ENCODE measurements around the gene MED14.

MED14 gene

DNA sequence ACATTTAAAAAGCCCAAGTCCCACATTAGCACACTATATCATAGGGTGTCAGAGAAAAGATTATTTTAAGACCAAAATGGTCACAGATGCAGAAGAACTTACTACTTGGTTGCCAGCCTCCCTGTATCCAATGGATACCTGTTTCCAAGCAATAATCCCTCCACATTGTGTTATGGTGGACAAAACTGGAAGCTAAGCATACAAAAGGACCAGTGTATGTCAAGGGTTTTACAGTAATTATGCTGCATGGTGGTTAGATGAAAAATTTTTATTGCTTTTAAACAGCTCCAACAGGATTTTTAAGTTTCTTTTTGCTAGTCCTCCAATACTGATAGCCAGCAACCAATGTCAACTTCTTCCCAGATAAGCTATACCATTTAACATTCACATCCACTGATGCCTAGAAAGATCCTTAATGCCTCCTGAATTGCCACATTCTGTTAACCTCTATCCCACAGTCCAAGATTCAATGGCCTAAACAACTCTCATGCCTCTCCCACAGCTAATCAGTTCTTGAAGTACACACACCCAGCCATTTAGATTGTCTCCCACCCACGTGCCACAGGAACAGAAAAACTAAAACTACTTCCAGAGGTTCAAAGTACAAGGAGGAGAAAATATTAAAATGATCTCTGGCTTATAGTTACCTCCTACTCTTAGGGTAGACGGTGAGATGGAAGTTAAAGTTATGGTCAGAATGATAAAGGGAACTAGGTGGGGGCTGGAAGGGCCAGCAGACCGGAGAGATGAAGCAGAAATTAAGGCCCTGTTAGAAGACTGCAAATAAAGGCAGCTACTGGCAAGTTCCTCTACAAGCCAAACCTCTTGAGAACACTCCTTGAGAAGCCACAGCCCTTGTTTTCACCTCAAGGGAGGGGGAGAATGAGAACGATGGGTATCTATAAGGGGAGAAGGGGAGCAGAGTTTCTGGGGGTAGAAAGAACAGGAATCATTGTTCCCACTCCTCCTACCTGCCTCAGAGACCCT is 5.5 kb downstream of the MED14 start:
- peak overlapping the region; percentile 20 for H3K27ac ChIP-seq (ENCODE audit: low read depth, low read length)
- H3K4me3 ChIP-seq (ENCODE audit: low read depth in 1 of 2, low read length in 2 of 2), result peak overlapping the region; percentile 50 to 54
- peaks cover 13 to 19% of the 10 kb centered on the region in 2 donors for H3K4me1 ChIP-seq (ENCODE audit: control insufficient read depth in 1 of 2, insufficient read depth in 2 of 2, low read length in 2 of 2)
- no peaks in the 10 kb centered on the region for H3K27me3 ChIP-seq (ENCODE audit: control insufficient read depth in 1 of 2, insufficient read depth in 2 of 2, low read length in 2 of 2)
- peak overlapping the region; percentile 18 to 25 for H3K9ac ChIP-seq (ENCODE audit: low read depth in 1 of 2, low read length in 2 of 2)
- H3K9me3 ChIP-seq (ENCODE audit: control insufficient read depth in 1 of 2, low read length in 2 of 2), result no peaks in the 10 kb centered on the region
- H3K36me3 ChIP-seq (ENCODE audit: control insufficient read depth in 1 of 2, insufficient read depth in 2 of 2, low read length in 2 of 2), result peaks cover 0 to 10% of the 10 kb centered on the region in 2 donors

DNA sequence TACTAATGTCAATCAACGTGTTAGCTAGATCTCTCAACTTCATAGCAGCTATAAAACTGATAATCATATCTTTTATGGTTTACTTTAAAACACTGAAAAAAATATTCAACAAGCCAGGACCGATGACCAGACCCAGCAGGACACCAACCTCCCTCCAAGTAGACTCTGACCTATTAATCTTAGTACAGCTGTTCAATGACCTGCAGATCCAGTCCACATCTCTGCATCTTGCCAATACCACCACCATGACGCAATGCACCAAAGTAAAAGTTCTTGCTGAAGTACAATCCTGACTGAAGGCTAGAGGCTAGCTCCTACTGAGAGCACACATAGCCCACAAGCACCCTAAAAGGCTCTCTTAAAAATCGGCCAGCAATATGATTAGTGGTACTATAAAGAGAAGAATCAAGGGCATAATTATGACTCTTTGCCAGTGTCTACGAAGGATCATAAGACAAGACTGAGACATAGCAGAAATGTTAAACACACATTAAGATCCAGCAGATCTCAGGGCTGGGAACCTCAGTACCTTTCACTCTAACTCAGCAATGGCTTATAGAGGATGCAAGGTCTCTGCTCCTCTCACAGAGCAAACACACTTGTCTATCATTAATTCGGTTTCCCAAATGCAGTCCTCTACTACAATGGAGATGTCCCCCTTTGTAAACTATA is 7.6 kb downstream of the MED14 start:
- no peak overlapping the region for H3K27ac ChIP-seq (ENCODE audit: low read depth, low read length)
- no peak overlapping the region for H3K9ac ChIP-seq (ENCODE audit: low read depth in 1 of 2, low read length in 2 of 2)
- H3K36me3 ChIP-seq (ENCODE audit: control insufficient read depth in 1 of 2, insufficient read depth in 2 of 2, low read length in 2 of 2), result peaks cover 0 to 10% of the 10 kb centered on the region in 2 donors
- peak overlapping the region in 1 of 2 donors; percentile 35 for H3K4me3 ChIP-seq (ENCODE audit: low read depth in 1 of 2, low read length in 2 of 2)
- peaks cover 8 to 19% of the 10 kb centered on the region in 2 donors for H3K4me1 ChIP-seq (ENCODE audit: control insufficient read depth in 1 of 2, insufficient read depth in 2 of 2, low read length in 2 of 2)
- no peaks in the 10 kb centered on the region for H3K9me3 ChIP-seq (ENCODE audit: control insufficient read depth in 1 of 2, low read length in 2 of 2)
- H3K27me3 ChIP-seq (ENCODE audit: control insufficient read depth in 1 of 2, insufficient read depth in 2 of 2, low read length in 2 of 2), result no peaks in the 10 kb centered on the region

DNA sequence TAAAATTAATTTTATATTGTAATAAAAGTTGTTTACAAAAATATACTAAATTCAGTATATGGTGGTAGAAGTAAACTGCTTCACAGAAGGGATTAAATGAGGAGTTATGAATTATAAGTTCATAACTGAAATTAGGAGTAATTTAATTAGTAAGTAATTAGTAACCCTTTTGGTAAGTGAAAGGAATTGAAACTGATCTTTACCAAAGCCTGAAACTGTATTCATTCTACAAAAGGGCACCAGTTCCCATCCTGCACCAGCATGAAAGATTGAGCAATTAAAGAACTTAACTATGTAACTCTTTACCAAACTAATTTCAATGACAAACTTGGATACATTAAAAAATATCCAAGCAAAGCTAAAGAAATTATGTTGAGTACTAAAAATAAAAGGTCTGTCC is 8.2 kb downstream of the MED14 start:
- Histone ChIP-seq H3K27ac (ENCODE audit: low read depth, low read length) (no peak overlapping the region), H3K4me3 (ENCODE audit: low read depth in 1 of 2, low read length in 2 of 2) (no peak overlapping the region), H3K36me3 (ENCODE audit: control insufficient read depth in 1 of 2, insufficient read depth in 2 of 2, low read length in 2 of 2) (peaks cover 0 to 10% of the 10 kb centered on the region in 2 donors), H3K27me3 (ENCODE audit: control insufficient read depth in 1 of 2, insufficient read depth in 2 of 2, low read length in 2 of 2) (no peaks in the 10 kb centered on the region), H3K4me1 (ENCODE audit: control insufficient read depth in 1 of 2, insufficient read depth in 2 of 2, low read length in 2 of 2) (peaks cover 8 to 19% of the 10 kb centered on the region in 2 donors), H3K9ac (ENCODE audit: low read depth in 1 of 2, low read length in 2 of 2) (no peak overlapping the region), H3K9me3 (ENCODE audit: control insufficient read depth in 1 of 2, low read length in 2 of 2) (no peaks in the 10 kb centered on the region)

DNA sequence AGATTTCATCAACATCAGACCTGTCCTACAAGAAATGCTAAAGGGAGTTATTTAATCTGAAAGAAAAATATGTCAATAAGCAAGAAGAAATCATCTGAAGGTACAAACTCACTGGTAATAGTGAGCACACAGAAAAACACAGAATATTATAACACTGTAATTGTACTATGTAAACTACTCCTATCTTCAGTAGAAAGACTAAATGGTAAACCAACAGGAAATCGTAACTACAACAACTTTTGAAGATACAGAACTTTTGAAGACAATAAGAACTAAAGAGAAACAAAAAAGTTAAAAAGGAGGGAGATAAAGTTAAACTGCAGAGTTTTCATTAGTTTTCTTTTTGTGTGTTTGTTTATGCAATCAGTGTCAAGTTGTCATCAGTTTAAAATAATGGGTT is 12.4 kb downstream of the MED14 start:
- Histone ChIP-seq H3K9ac (ENCODE audit: low read depth in 1 of 2, low read length in 2 of 2) (no peak overlapping the region), H3K9me3 (ENCODE audit: control insufficient read depth in 1 of 2, low read length in 2 of 2) (no peaks in the 10 kb centered on the region), H3K36me3 (ENCODE audit: control insufficient read depth in 1 of 2, insufficient read depth in 2 of 2, low read length in 2 of 2) (peaks cover 4 to 8% of the 10 kb centered on the region in 2 donors), H3K4me1 (ENCODE audit: control insufficient read depth in 1 of 2, insufficient read depth in 2 of 2, low read length in 2 of 2) (peaks cover 8% of the 10 kb centered on the region in 2 donors), H3K27ac (ENCODE audit: low read depth, low read length) (no peak overlapping the region), H3K27me3 (ENCODE audit: control insufficient read depth in 1 of 2, insufficient read depth in 2 of 2, low read length in 2 of 2) (no peaks in the 10 kb centered on the region), H3K4me3 (ENCODE audit: low read depth in 1 of 2, low read length in 2 of 2) (no peak overlapping the region)

DNA sequence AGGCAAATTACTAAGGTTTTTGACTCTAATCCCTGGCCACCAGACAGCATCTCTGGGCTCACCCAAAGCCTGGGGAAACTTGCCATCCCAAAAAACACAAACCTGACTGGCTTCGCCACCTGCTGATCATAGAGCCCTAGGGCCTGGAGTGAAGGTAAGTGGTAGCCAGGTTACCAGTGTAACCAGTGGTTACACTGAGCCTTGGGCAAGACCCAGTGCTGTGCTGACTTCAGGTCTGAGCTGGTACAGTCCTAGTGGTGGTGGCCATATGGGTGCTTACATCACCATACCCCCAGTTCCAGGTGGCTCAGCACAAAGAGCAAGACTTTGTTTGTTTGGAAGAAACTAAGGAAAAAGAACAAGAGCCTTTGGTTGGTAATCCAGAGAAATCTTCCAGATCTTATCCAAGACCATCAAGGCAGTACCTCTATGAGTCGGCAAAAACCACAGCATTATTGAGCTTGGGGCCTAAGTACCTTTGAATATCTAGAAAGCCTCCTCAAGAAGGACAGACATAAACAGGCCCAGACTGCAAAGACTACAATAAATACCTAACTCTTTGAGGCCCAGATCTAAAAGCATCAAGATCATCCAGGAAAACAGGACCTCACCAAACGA is 13.7 kb downstream of the MED14 start:
- H3K9me3 ChIP-seq (ENCODE audit: control insufficient read depth in 1 of 2, low read length in 2 of 2), result no peaks in the 10 kb centered on the region
- no peak overlapping the region for H3K27ac ChIP-seq (ENCODE audit: low read depth, low read length)
- no peak overlapping the region for H3K4me3 ChIP-seq (ENCODE audit: low read depth in 1 of 2, low read length in 2 of 2)
- H3K27me3 ChIP-seq (ENCODE audit: control insufficient read depth in 1 of 2, insufficient read depth in 2 of 2, low read length in 2 of 2), result no peaks in the 10 kb centered on the region
- peaks cover 4 to 7% of the 10 kb centered on the region in 2 donors for H3K36me3 ChIP-seq (ENCODE audit: control insufficient read depth in 1 of 2, insufficient read depth in 2 of 2, low read length in 2 of 2)
- H3K4me1 ChIP-seq (ENCODE audit: control insufficient read depth in 1 of 2, insufficient read depth in 2 of 2, low read length in 2 of 2), result peaks cover 4 to 6% of the 10 kb centered on the region in 2 donors
- H3K9ac ChIP-seq (ENCODE audit: low read depth in 1 of 2, low read length in 2 of 2), result no peak overlapping the region

DNA sequence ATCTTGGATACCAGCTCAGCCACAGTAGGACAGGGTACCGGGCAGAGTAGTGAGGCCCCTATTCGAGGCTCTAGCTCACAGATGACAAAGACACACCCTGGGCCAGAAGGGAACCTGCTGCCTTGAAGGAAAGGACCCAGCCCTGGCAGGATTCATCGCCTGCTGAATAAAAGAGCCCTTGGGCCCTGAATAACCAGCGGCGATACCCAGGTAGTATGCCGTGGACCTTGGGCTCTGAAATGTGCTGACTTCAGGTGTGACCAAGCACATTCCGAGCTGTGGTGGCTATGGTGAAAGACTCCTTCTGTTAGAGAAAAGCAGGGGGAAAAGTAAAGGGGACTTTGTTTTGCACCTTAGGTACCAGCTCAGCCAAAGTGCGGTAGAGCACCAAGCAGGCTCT is 14.6 kb downstream of the MED14 start:
- Histone ChIP-seq H3K27ac (ENCODE audit: low read depth, low read length) (no peak overlapping the region), H3K4me1 (ENCODE audit: control insufficient read depth in 1 of 2, insufficient read depth in 2 of 2, low read length in 2 of 2) (peaks cover 4 to 6% of the 10 kb centered on the region in 2 donors), H3K9ac (ENCODE audit: low read depth in 1 of 2, low read length in 2 of 2) (no peak overlapping the region), H3K4me3 (ENCODE audit: low read depth in 1 of 2, low read length in 2 of 2) (no peak overlapping the region), H3K36me3 (ENCODE audit: control insufficient read depth in 1 of 2, insufficient read depth in 2 of 2, low read length in 2 of 2) (peaks cover 0 to 4% of the 10 kb centered on the region in 2 donors), H3K27me3 (ENCODE audit: control insufficient read depth in 1 of 2, insufficient read depth in 2 of 2, low read length in 2 of 2) (no peaks in the 10 kb centered on the region), H3K9me3 (ENCODE audit: control insufficient read depth in 1 of 2, low read length in 2 of 2) (no peaks in the 10 kb centered on the region)

DNA sequence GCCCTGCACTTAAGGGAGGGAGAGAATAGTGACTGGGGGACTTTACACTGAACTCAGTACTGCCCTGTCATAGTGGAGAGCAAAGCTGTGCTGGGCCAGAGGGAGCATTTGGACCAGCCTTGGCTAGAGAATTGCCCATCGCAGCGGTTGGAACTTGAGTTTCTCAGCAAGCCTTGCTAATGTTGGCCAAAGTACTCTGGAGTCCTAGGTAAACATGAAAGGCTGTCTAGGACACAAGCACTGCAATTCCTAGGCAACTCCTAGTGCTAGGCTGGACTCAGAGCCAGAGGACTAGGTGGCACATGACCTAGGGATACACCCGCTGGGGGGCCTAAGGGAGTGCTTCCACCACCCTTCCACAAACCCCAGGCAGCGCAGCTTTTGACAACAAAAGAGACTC is 15.0 kb downstream of the MED14 start:
- Histone ChIP-seq H3K9ac (ENCODE audit: low read depth in 1 of 2, low read length in 2 of 2) (no peak overlapping the region), H3K36me3 (ENCODE audit: control insufficient read depth in 1 of 2, insufficient read depth in 2 of 2, low read length in 2 of 2) (peaks cover 0 to 4% of the 10 kb centered on the region in 2 donors), H3K27me3 (ENCODE audit: control insufficient read depth in 1 of 2, insufficient read depth in 2 of 2, low read length in 2 of 2) (no peaks in the 10 kb centered on the region), H3K9me3 (ENCODE audit: control insufficient read depth in 1 of 2, low read length in 2 of 2) (no peaks in the 10 kb centered on the region), H3K4me3 (ENCODE audit: low read depth in 1 of 2, low read length in 2 of 2) (no peak overlapping the region), H3K4me1 (ENCODE audit: control insufficient read depth in 1 of 2, insufficient read depth in 2 of 2, low read length in 2 of 2) (peaks cover 4 to 6% of the 10 kb centered on the region in 2 donors), H3K27ac (ENCODE audit: low read depth, low read length) (no peak overlapping the region)

DNA sequence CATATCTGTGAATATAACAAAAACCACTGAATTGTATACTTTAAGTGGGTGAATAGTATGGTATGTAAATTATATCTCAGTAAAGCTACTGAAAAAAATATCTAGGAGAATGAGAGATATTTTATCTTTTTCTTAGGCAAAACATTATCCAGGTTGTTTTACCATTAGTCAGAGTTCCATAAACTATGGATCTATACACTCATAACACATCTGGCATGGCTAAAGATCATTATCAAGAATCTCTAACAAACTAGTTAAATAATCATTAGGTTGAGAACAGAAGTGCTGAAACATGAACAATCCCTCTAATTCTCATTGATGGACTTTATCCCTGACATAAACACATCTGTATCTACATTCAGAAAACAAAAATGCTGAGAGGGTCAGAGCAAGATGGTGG is 15.6 kb downstream of the MED14 start:
- no peaks in the 10 kb centered on the region for H3K9me3 ChIP-seq (ENCODE audit: control insufficient read depth in 1 of 2, low read length in 2 of 2)
- no peaks in the 10 kb centered on the region for H3K27me3 ChIP-seq (ENCODE audit: control insufficient read depth in 1 of 2, insufficient read depth in 2 of 2, low read length in 2 of 2)
- H3K4me1 ChIP-seq (ENCODE audit: control insufficient read depth in 1 of 2, insufficient read depth in 2 of 2, low read length in 2 of 2), result peaks cover 4 to 6% of the 10 kb centered on the region in 2 donors
- peaks cover 0 to 4% of the 10 kb centered on the region in 2 donors for H3K36me3 ChIP-seq (ENCODE audit: control insufficient read depth in 1 of 2, insufficient read depth in 2 of 2, low read length in 2 of 2)
- no peak overlapping the region for H3K27ac ChIP-seq (ENCODE audit: low read depth, low read length)
- H3K9ac ChIP-seq (ENCODE audit: low read depth in 1 of 2, low read length in 2 of 2), result no peak overlapping the region
- H3K4me3 ChIP-seq (ENCODE audit: low read depth in 1 of 2, low read length in 2 of 2), result no peak overlapping the region

DNA sequence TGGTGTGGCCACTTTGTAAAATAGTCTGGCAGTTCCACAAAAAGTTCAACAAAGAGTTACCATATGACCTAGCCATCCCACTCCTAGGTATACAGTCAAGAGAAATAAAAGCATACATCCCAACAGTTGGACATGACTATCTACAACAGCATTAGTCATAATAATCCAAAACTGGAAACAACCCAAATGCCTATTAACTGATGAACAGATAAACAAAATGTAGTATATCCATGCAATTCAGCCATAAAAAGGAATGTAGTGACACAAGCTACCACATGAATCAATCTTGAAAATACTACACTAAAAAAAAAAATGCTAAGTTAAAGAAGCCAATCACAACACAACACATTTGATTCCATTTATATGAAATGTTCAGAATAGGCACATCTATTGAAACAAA is 16.1 kb downstream of the MED14 start:
- Histone ChIP-seq H3K4me1 (ENCODE audit: control insufficient read depth in 1 of 2, insufficient read depth in 2 of 2, low read length in 2 of 2) (peaks cover 4 to 6% of the 10 kb centered on the region in 2 donors), H3K9ac (ENCODE audit: low read depth in 1 of 2, low read length in 2 of 2) (no peak overlapping the region), H3K4me3 (ENCODE audit: low read depth in 1 of 2, low read length in 2 of 2) (no peak overlapping the region), H3K27me3 (ENCODE audit: control insufficient read depth in 1 of 2, insufficient read depth in 2 of 2, low read length in 2 of 2) (no peaks in the 10 kb centered on the region), H3K9me3 (ENCODE audit: control insufficient read depth in 1 of 2, low read length in 2 of 2) (no peaks in the 10 kb centered on the region), H3K36me3 (ENCODE audit: control insufficient read depth in 1 of 2, insufficient read depth in 2 of 2, low read length in 2 of 2) (peaks cover 3 to 4% of the 10 kb centered on the region in 2 donors), H3K27ac (ENCODE audit: low read depth, low read length) (no peak overlapping the region)

DNA sequence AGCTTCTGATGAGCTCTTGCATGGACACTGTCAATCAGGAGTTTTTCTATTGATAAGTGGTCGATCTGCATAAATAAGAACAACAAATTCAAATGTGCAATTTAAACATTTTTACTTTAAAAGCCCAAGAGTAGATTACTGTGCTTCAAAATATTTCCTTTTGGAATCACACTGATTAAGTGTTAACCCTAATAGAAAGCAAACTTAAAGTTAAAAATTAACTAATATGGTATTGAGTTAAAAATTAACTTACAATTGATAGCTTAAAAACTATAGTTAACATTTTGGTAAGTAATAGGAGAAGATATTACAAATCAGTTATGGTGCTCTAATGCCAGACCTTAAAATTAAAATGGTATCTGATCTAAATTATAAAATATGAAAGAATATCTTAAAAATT is 25.9 kb downstream of the MED14 start:
- no peaks in the 10 kb centered on the region for H3K4me1 ChIP-seq (ENCODE audit: control insufficient read depth in 1 of 2, insufficient read depth in 2 of 2, low read length in 2 of 2)
- H3K27me3 ChIP-seq (ENCODE audit: control insufficient read depth in 1 of 2, insufficient read depth in 2 of 2, low read length in 2 of 2), result no peaks in the 10 kb centered on the region
- no peak overlapping the region for H3K27ac ChIP-seq (ENCODE audit: low read depth, low read length)
- H3K9ac ChIP-seq (ENCODE audit: low read depth in 1 of 2, low read length in 2 of 2), result no peak overlapping the region
- no peak overlapping the region for H3K4me3 ChIP-seq (ENCODE audit: low read depth in 1 of 2, low read length in 2 of 2)
- peaks cover 4 to 36% of the 10 kb centered on the region in 2 donors for H3K36me3 ChIP-seq (ENCODE audit: control insufficient read depth in 1 of 2, insufficient read depth in 2 of 2, low read length in 2 of 2)
- H3K9me3 ChIP-seq (ENCODE audit: control insufficient read depth in 1 of 2, low read length in 2 of 2), result no peaks in the 10 kb centered on the region
